COR-L47 (cell line): ENCODE results near the gene EPS8L3.
"Not testable (repeated sequence)": the region's sequence is repeated elsewhere in the genome, so short reads cannot be mapped to it uniquely, and the experiment has no call there.

Source experiments
- DNase-seq: peaks from one replicate; lab custom pipeline; 2025; lab: John Stamatoyannopoulos, UW

EPS8L3 gene

GRCh38 chr1:109762821-109763645 lies 690 bp downstream of the EPS8L3 start:
- DNase-seq = no peak

DNA sequence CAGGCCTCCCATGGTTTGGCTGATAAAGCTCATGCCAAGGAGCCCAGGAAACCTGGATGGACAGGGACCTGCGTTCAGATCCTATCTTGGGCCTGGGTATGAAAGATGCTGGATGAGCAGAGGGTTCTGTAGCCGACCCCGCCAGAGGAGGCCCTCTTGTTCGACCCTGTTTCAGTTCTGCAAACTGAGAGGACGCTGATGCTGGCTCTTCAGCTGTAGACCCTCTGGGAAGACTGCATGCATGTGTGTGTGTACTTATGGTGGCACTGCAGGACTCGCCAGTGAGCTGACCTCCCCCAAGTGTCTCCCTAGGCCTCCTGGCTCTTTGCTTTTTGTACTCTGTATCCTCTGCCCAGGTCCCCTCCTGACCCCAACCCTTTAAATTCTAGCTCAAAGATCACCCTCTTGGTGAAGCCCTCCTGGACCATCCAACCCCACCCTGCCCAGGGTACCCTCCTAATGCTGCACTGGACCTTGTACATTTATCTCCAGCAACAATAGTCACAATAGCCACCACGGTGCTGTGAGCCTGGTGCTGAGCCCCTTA lies 1.6 kb downstream of the EPS8L3 start:
- no peak for DNase-seq

GRCh38 chr1:109761227-109762038 lies 2.3 kb downstream of the EPS8L3 start:
- no peak for DNase-seq

DNA sequence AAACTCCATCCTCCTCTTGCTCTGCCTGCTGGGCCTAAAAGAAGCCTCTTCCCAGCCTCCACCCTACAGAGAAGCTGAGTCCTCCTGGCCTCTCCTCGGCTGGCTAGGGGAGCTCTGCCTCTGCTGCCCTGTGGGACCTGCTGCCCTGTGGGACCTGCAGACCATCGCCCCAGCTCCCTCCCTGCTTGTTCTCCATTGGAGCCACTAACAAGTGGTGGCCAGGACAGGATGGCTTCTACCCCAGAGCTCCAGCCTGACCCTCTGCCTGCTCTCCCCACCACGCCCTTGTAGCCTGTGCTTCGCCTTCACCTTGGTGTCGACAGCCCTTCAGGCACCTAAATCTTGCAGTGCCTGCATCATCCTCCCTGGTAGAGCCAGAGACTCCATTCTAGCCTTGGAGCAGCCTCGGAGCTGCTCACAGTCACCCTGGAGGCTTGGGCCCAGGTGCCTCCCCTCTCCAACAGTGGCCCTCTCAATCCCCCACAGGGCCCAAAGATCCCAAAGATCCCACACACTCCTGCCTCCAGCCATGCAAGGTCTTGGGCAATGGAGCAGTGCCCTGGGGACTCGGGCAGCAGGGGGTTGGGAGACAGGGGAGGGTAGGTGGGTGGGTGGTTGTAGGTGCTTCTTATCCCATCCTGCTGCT lies 3.0 kb downstream of the EPS8L3 start:
- no peak for DNase-seq

DNA sequence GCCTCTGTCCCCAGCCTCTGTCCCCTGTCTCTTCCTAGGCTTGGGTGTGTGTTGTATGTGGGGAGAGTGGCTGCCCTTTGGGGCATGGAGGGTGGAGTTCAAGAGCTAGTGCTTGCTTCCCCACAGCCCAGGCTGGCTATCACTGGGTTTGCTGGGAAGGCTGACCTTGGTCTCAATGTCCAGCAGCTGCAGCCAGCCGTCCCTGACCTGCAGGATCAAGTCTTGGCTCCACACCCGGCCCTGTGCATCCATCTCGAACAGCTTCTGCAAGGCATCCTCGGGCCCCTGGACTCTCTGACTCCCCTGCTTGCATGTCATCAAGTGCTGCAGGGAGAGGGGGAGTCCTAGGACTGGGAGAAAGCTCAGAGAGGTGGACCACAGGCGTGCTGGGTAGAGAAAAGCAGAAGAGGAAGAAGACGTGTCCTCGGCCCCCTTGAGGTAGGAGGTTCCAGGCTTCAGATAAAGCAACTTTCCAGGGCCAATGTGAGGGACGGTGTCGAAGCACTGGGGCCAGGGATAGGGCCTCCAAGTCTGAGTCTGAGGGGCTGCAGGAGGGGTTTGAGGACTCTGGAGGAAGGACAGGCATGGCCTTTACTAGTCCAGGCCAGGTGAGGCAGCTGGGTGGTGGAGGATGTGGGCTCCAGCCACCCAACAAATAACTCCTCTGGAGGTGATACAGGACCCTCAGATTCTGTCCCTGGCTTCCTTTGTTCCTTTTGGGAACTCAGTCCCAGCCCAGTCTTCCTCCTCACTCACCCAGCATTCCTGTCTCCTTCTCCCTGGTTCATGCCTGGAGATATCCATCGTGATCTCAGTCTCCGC lies 4.0 kb downstream of the EPS8L3 start:
- no peak for DNase-seq

GRCh38 chr1:109757936-109758786 lies 5.6 kb downstream of the EPS8L3 start:
- DNase-seq = no peak

DNA sequence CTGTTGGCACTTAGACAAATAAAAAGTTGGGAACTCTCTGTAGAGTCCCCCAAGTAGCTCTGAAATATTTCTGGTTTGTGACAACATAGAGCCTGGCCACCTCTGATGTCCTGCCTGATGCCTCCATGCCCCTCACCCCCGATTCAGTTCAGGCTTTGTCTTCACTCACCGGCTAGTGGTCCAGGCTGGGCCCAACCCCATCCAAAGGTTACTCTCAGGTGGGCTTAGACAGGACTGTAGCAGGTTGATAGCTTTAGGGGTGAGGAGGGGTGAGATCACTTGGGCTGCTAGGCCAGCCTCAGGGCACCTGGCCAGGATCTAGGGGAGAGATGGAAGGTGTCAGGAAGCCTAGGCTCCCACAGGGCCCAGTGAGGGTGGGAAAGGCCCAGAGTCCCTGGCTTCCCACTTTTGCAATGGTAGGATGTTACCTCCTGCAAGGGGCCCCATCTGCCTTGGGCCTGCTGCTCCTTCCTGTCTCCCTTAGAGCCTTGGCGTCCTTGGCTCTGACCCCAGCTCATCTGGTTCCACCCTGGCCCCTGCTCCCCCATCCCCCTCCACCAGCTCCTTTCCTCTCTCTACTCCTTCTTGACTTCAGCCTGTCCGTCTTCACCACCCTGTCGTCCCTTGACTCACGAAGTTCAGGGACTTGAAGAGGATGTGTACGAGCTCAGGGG lies 6.7 kb downstream of the EPS8L3 start:
- no peak for DNase-seq

DNA sequence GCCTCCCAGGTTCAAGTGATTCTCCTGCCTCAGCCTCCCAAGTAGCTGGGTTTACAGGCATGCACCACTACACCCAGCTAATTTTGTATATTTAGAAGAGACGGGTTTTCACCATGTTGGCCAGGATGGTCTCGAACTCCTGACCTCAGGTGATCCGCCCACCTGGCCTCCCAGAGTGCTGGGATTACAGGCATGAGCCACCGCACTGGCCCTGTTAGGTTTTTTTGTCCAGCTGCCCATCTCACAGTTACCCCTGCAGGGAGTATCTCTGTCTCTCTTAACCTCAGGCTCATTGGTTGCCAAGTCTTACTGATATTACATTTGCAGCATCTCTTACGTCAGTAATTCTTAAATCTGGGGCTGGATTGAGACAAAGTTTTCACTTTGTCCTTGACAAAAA lies 7.4 kb downstream of the EPS8L3 start:
- not testable (repeated sequence) for DNase-seq

GRCh38 chr1:109754738-109755137 lies 9.0 kb downstream of the EPS8L3 start:
- DNase-seq = no peak

- no peak for DNase-seq
These were observed 12.0 kb downstream of the EPS8L3 start for GRCh38 chr1:109751531-109752260.

DNA sequence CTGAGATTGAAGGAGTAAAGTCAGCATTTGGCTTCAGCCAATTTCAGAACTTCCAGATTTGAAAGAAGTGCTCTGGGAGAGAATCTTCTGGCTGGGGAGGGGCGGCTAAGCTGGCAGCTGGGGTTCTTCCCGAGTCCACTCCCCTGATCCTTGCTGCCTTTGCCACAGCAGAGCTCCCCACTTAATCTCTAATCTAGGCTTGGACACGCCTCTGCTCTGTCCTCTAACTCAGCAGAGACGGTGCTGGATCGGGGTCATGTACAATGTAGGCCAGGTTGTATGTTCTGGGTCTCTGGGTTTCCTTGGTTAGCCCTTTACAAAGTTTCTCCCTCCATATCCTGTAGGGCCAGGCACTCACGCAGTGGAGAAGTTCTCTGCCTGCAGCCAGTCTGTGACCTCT lies 12.8 kb downstream of the EPS8L3 start:
- DNase-seq = no peak

GRCh38 chr1:109750241-109750882 lies 13.4 kb downstream of the EPS8L3 start:
- no peak for DNase-seq

- no peak for DNase-seq
These were observed 14.5 kb downstream of the EPS8L3 start for GRCh38 chr1:109749221-109749620.

- not testable (repeated sequence) for DNase-seq
These were observed 15.4 kb downstream of the EPS8L3 start for GRCh38 chr1:109748311-109748710.

- no peak for DNase-seq
These were observed 22.9 kb downstream of the EPS8L3 start, which contains the start of gene GSTM3 for GRCh38 chr1:109740615-109741373. TSS of gene GSTM3 (minus strand) at chr1:109741038. CDS start at chr1:109740287, 751 bp downstream.

- peak; percentile 37 for DNase-seq
These were observed 23.7 kb downstream of the EPS8L3 start for GRCh38 chr1:109739738-109740614.
